H1 (cell line): ENCODE measurements around the gene MYH13. TPM values are rescaled to one million over a fixed set of nuclear protein-coding genes. Genes with fewer than 3 reads are reported as not detected.

Experiments used
- CTCF ChIA-PET: fragments of 300-600 bp; sonication (Branson Sonifier 250); formaldehyde crosslinking; loops from one replicate; lab custom pipeline; 2021; ENCODE audit not compliant: partially characterized antibody; lab: Charles Lee
- POLR2A ChIA-PET: fragments of 300-600 bp; sonication (Branson Sonifier 250); formaldehyde crosslinking; loops from one replicate; lab custom pipeline; 2021; ENCODE audit warnings: inconsistent platforms; ENCODE audit not compliant: partially characterized antibody; lab: Charles Lee
- DNase-seq, 2 experiments: peaks; one replicate each; pipeline versions ENCODE4 v3.0.0 to v3.0.0-alpha.2; 2010 to 2022; ENCODE audit warnings: low spot score in 2 of 2, low read depth in 1 of 2, mixed read lengths in 1 of 2
- FAIRE-seq: peaks from 2 replicates; lab custom pipeline; 2011; peaks lifted over from hg19 to GRCh38; lab: Jason Lieb, UNC
- H2AFZ ChIP-seq: 2 replicates; pipeline ENCODE4 v1.8.1; 2012; ENCODE audit warnings: low read length, inconsistent platforms
- H2AK5ac ChIP-seq: 2 replicates; pipeline ENCODE4 v1.6.1; 2013; ENCODE audit warnings: low read depth, low read length
- H2BK120ac ChIP-seq: replicated peaks from 2 replicates; pipeline ENCODE3; 2013; ENCODE audit warnings: low read depth, low read length, inconsistent platforms
- H2BK12ac ChIP-seq: 2 replicates; pipeline ENCODE4 v1.6.1; 2013; ENCODE audit warnings: low read depth, low read length
- H2BK15ac ChIP-seq: 2 replicates; pipeline ENCODE4 v1.6.1; 2013; ENCODE audit warnings: low read length
- H2BK20ac ChIP-seq: 2 replicates; pipeline ENCODE4 v1.6.1; 2013; ENCODE audit warnings: low read length
- H2BK5ac ChIP-seq: 2 replicates; pipeline ENCODE4 v1.6.1; 2013; ENCODE audit warnings: low read depth, low read length
- H3K14ac ChIP-seq: 2 replicates; pipeline ENCODE4 v1.6.1; 2013; ENCODE audit warnings: inconsistent platforms; ENCODE audit not compliant: insufficient read length
- H3K18ac ChIP-seq: 2 replicates; pipeline ENCODE4 v1.6.1; 2013; ENCODE audit warnings: low read length; ENCODE audit errors: extremely low read depth
- H3K23ac ChIP-seq: 2 replicates; pipeline ENCODE4 v1.6.1; 2013; ENCODE audit warnings: inconsistent platforms; ENCODE audit not compliant: insufficient read length
- H3K23me2 ChIP-seq: 2 replicates; pipeline ENCODE4 v1.6.1; 2013; ENCODE audit warnings: low read depth, low read length
- H3K27ac ChIP-seq: 2 replicates; pipeline ENCODE4 v1.6.1; 2011; ENCODE audit warnings: low read depth, low read length, inconsistent platforms
- H3K27me3 ChIP-seq, 4 experiments: replicated peaks in 1 of 4; 1 replicate in 1 of 4; 2 replicates in 3 of 4; pipeline versions ENCODE4 v1.6.1 to v1.8.1; 2011 to 2013; ENCODE audit warnings: low read length in 3 of 4, mild to moderate bottlenecking in 3 of 4, inconsistent platforms in 2 of 4, mixed read lengths in 2 of 4, moderate library complexity in 1 of 4; ENCODE audit not compliant: control insufficient read depth in 3 of 4, insufficient read depth in 3 of 4; ENCODE audit errors: extremely low read depth in 1 of 4
- H3K36me3 ChIP-seq, 4 experiments: 2 replicates each; pipeline versions ENCODE4 v1.6.1 to v1.8.1; 2011 to 2013; ENCODE audit warnings: mild to moderate bottlenecking in 4 of 4, low read length in 3 of 4, moderate library complexity in 2 of 4, control low read depth in 1 of 4, inconsistent platforms in 1 of 4; ENCODE audit not compliant: insufficient read depth in 4 of 4, control insufficient read depth in 2 of 4
- H3K4ac ChIP-seq: replicated peaks from 2 replicates; pipeline ENCODE3; 2013; ENCODE audit warnings: low read length, low read depth, mixed read lengths, inconsistent platforms; ENCODE audit not compliant: insufficient read length
- H3K4me1 ChIP-seq, 4 experiments: replicated peaks in 1 of 4; 1 replicate in 1 of 4; 2 replicates in 3 of 4; pipeline versions ENCODE4 v1.6.1 to v1.8.1; 2011 to 2013; ENCODE audit warnings: low read length in 3 of 4, inconsistent platforms in 2 of 4, mixed read lengths in 1 of 4; ENCODE audit not compliant: insufficient read depth in 4 of 4, control insufficient read depth in 3 of 4
- H3K4me2 ChIP-seq, 2 experiments: 2 replicates each; pipeline versions ENCODE4 v1.6.1 to v1.8.1; 2011 to 2013; ENCODE audit warnings: low read depth in 2 of 2, low read length in 2 of 2, control low read depth in 1 of 2, inconsistent platforms in 1 of 2, mild to moderate bottlenecking in 1 of 2; ENCODE audit not compliant: insufficient read depth in 1 of 2
- H3K4me3 ChIP-seq, 4 experiments: fragments of 200-600, 300-600 bp in 1 of 4; sonication (generic), shearing (Covaris generic), sonication (Bioruptor Twin) in 1 of 4; 2 replicates each; pipeline versions ENCODE4 v1.5.1 to v1.8.1; 2011 to 2016; ENCODE audit warnings: low read length in 4 of 4, low read depth in 3 of 4, control low read depth in 2 of 4, inconsistent platforms in 2 of 4, mild to moderate bottlenecking in 2 of 4, mixed read lengths in 1 of 4, moderate library complexity in 1 of 4; ENCODE audit not compliant: insufficient read depth in 2 of 4; ENCODE audit errors: extremely low read depth in 1 of 4
- H3K56ac ChIP-seq: replicated peaks from 2 replicates; pipeline ENCODE3; 2013; ENCODE audit warnings: low read depth, mild to moderate bottlenecking, mixed read lengths, low read length, inconsistent platforms; ENCODE audit not compliant: insufficient read length
- H3K79me1 ChIP-seq: 2 replicates; pipeline ENCODE4 v1.6.1; 2013; ENCODE audit warnings: low read depth, low read length, control low read depth
- H3K79me2 ChIP-seq, 2 experiments: 2 replicates each; pipeline versions ENCODE4 v1.6.1 to v1.8.1; 2012 to 2013; ENCODE audit warnings: low read length in 2 of 2, mild to moderate bottlenecking in 2 of 2, inconsistent platforms in 1 of 2; ENCODE audit not compliant: insufficient read depth in 2 of 2, control insufficient read depth in 1 of 2
- H3K9ac ChIP-seq, 4 experiments: replicated peaks in 1 of 4; 1 replicate in 1 of 4; 2 replicates in 3 of 4; pipeline versions ENCODE4 v1.6.1 to v1.8.1; 2011 to 2013; ENCODE audit warnings: low read depth in 3 of 4, low read length in 3 of 4, control low read depth in 2 of 4, mild to moderate bottlenecking in 2 of 4, moderate library complexity in 2 of 4, inconsistent platforms in 1 of 4; ENCODE audit errors: extremely low read depth in 1 of 4
- H3K9me3 ChIP-seq, 2 experiments: 2 replicates each; pipeline versions ENCODE4 v1.6.1 to v1.8.1; 2012 to 2013; ENCODE audit warnings: mild to moderate bottlenecking in 2 of 2, moderate library complexity in 2 of 2, control low read depth in 1 of 2, inconsistent platforms in 1 of 2, low read depth in 1 of 2, low read length in 1 of 2, mixed read lengths in 1 of 2; ENCODE audit not compliant: insufficient read depth in 2 of 2
- H4K20me1 ChIP-seq, 2 experiments: replicated peaks in 1 of 2; 2 replicates each; pipeline versions ENCODE3 to v1.8.1; 2011 to 2013; ENCODE audit warnings: inconsistent platforms in 2 of 2, low read length in 2 of 2, mild to moderate bottlenecking in 1 of 2; ENCODE audit not compliant: insufficient read depth in 2 of 2, control insufficient read depth in 1 of 2
- H4K5ac ChIP-seq: 2 replicates; pipeline ENCODE4 v1.6.1; 2013; ENCODE audit warnings: low read length, low read depth, mixed read lengths, inconsistent platforms; ENCODE audit not compliant: insufficient read length
- H4K8ac ChIP-seq: 2 replicates; pipeline ENCODE4 v1.8.0; 2013; ENCODE audit warnings: mild to moderate bottlenecking, moderate library complexity, low read length, inconsistent platforms; ENCODE audit not compliant: insufficient read depth; ENCODE audit errors: extremely low read depth
- H4K91ac ChIP-seq: replicated peaks from 2 replicates; pipeline ENCODE3; 2013; ENCODE audit warnings: low read length, mixed read lengths, inconsistent platforms; ENCODE audit not compliant: insufficient read length
- CTCF ChIP-seq, 3 experiments: IDR thresholded peaks; 1 replicate in 2 of 3; 2 replicates in 1 of 3; pipeline versions ENCODE4 v1.5.1 to v1.6.1; 2011; ENCODE audit warnings: low read length in 3 of 3, mild to moderate bottlenecking in 3 of 3, inconsistent platforms in 2 of 3, low read depth in 1 of 3, moderate library complexity in 1 of 3; ENCODE audit not compliant: insufficient read depth in 1 of 3; ENCODE audit errors: control extremely low read depth in 1 of 3
- E2F6 ChIP-seq: IDR thresholded peaks from 2 replicates; pipeline ENCODE4 v1.6.1; 2012; ENCODE audit warnings: inconsistent platforms
- JUN ChIP-seq: IDR thresholded peaks from 2 replicates; pipeline ENCODE4 v1.6.1; 2011; ENCODE audit warnings: low read depth, mild to moderate bottlenecking, improper control_type of control experiment, low read length
- MAFK ChIP-seq: IDR thresholded peaks from 2 replicates; pipeline ENCODE4 v1.6.1; 2012; ENCODE audit warnings: low read depth, mild to moderate bottlenecking, improper control_type of control experiment, low read length
- RAD21 ChIP-seq, 2 experiments: IDR thresholded peaks in 1 of 2; conservative IDR thresholded peaks in 1 of 2; 2 replicates each; pipeline ENCODE4 v1.6.1; 2011; ENCODE audit warnings: low read depth in 2 of 2, low read length in 2 of 2, improper control_type of control experiment in 1 of 2, inconsistent platforms in 1 of 2, mild to moderate bottlenecking in 1 of 2, moderate library complexity in 1 of 2
- SIRT6 ChIP-seq: IDR thresholded peaks from one replicate; pipeline ENCODE4 v1.7.1; 2012; ENCODE audit warnings: low read length, inconsistent platforms
- TAF1 ChIP-seq: IDR thresholded peaks from 2 replicates; pipeline ENCODE4 v1.6.1; 2011; ENCODE audit warnings: mild to moderate bottlenecking, low read depth, low read length
- TCF12 ChIP-seq: IDR thresholded peaks from 2 replicates; pipeline ENCODE4 v1.6.1; 2011; ENCODE audit warnings: low read depth, mild to moderate bottlenecking, low read length
- TEAD4 ChIP-seq: IDR thresholded peaks from 2 replicates; pipeline ENCODE4 v1.6.1; 2012; ENCODE audit warnings: low read depth, low read length, inconsistent platforms, mixed read lengths
- YY1 ChIP-seq: IDR thresholded peaks from 2 replicates; pipeline ENCODE4 v1.6.1; 2011; ENCODE audit warnings: low read depth, mild to moderate bottlenecking, low read length
- WGBS, 2 experiments: shearing (Covaris generic) in 1 of 2; methylation state at CpG; one replicate each; pipeline versions ENCODE4 v1.1.6 to v1.1.7; 2013 to 2015; ENCODE audit warnings: low lambda C conversion rate in 2 of 2, mixed read lengths in 2 of 2, inconsistent platforms in 1 of 2, low coverage in 1 of 2, missing lambda C conversion rate in 1 of 2; ENCODE audit not compliant: insufficient replicate concordance in 2 of 2, insufficient coverage in 1 of 2, insufficient read length in 1 of 2; ENCODE audit errors: extremely low coverage in 1 of 2, missing lambda C conversion rate in 1 of 2; 5-methylcytosine and 5-hydroxymethylcytosine counted together
- polyA plus RNA-seq, 7 experiments: library from polyadenylated mRNA; depleted of rRNA in 3 of 7; stranded (reverse) in 5 of 7; unstranded in 2 of 7; fragments of >200 nt in 5 of 7; fragments of 200-250 nt in 2 of 7; gene quantifications; 1 replicate in 5 of 7; 2 replicates in 1 of 7; 4 replicates in 1 of 7; pipeline versions ENCODE4 v1.2.1 to v1.2.3, GENCODE V29; 2011 to 2013; ENCODE audit warnings: missing spikeins in 2 of 7, mixed read lengths in 2 of 7
- total RNA-seq: library from RNA; stranded (reverse); fragmentation: NEBNext Ultra II Directional; extraction: Animal tissue kit (Norgen Biotek cat#: 25700); gene quantifications from 2 replicates; pipeline ENCODE4 v1.2.1, GENCODE V29; 2021

The MYH13 gene
- total and polyA plus RNA-seq, 2 of the 8 experiments (the other 6 are each of a cell fraction or from before 2014, with no cell fraction given): not detected

GRCh38 chr17:10398352-10398751 is 25.5 kb upstream of the MYH13 start:
- peak; percentile 68 for FAIRE-seq
- POLR2A ChIA-PET: no interaction called here

More at GRCh38 chr17:10398352-10398751, 25.5 kb upstream of the MYH13 start:
- Histone ChIP-seq H3K9ac (no peak overlapping the region), H2AFZ (no peak overlapping the region), H2AK5ac (no peak overlapping the region), H3K23ac (no peak overlapping the region), H4K20me1 (no peaks in the 10 kb centered on the region), H3K27me3 (no peaks in the 10 kb centered on the region), H3K36me3 (no peaks in the 10 kb centered on the region), H3K9me3 (no peaks in the 10 kb centered on the region), H3K23me2 (no peaks in the 10 kb centered on the region), H2BK20ac (no peak overlapping the region), H4K5ac (no peak overlapping the region), H3K4me3 (no peak overlapping the region), H3K4ac (no peak overlapping the region), H3K27ac (no peak overlapping the region), H3K4me1 (no peaks in the 10 kb centered on the region), H3K79me2 (no peaks in the 10 kb centered on the region), H3K14ac (no peak overlapping the region), H2BK120ac (no peak overlapping the region), H4K8ac (no peak overlapping the region), H3K56ac (no peak overlapping the region)
- 75% methylated on average over 9 of the region's 9 CpGs; no CpG with 5 or more reads in 1 of the 2 experiments for WGBS, 2 experiments
- CTCF ChIA-PET: interaction anchor here (0.6 to 4.7 kb wide), 18 partner anchors 8 to 219 kb away, joined by 3 to 18 read pairs (median 4); no protein-coding TSS in a partner anchor
- no peak for TF ChIP-seq TAF1
- TF ChIP-seq MAFK: no peak
- 0 out of 2 replicates have a peak, but pooled peaks have one; percentile 18 for TF ChIP-seq E2F6
- 0 out of 2 replicates have a peak, but pooled peaks have one; percentile 62 for TF ChIP-seq YY1
- TF ChIP-seq RAD21 (IDR thresholded peaks at IDR 0.05 in 1 of 2, conservative IDR thresholded peaks at IDR 0.05 in 1 of 2; ENCODE audit: low read depth in 2 of 2, low read length in 2 of 2): peak; percentile 39 to 55; a peak in 3 of 4 replicates
- TF ChIP-seq SIRT6: no peak
- no peak for TF ChIP-seq JUN
- peak; percentile 63 to 81 (median 75) for TF ChIP-seq CTCF (IDR thresholded peaks at IDR 0.05; ENCODE audit: control extremely low read depth in 1 of 3, insufficient read depth in 1 of 3, low read depth in 1 of 3, low read length in 3 of 3)
- no peak for TF ChIP-seq TEAD4
- no peak for TF ChIP-seq TCF12
- TF ChIP-seq, all 59 proteins: peak for 4
- peak; percentile 9 to 67 for DNase-seq
- Histone ChIP-seq H2BK12ac (no peak overlapping the region), H2BK5ac (no peak overlapping the region), H3K79me1 (no peaks in the 10 kb centered on the region), H3K4me2 (no peak overlapping the region), H2BK15ac (no peak overlapping the region), H4K91ac (no peak overlapping the region), H3K18ac (no peak overlapping the region)
